Fibroblast of villous mesenchyme (primary cell): ENCODE data around the gene BZW2. TPM values are rescaled to one million over a fixed set of nuclear protein-coding genes. Genes with fewer than 3 reads are reported as not detected.
A peak's percentile ranks its signal among the peaks of the same experiment; 100 is the strongest.
"Not testable (repeated sequence)": the region's sequence is repeated elsewhere in the genome, so short reads cannot be mapped to it uniquely, and the experiment has no call there.

ENCODE experiments used
- DNase-seq: peaks from one replicate; pipeline ENCODE4 v3.0.0-alpha.2; 2010; ENCODE audit warnings: low read depth
- H3K4me3 ChIP-seq: 2 replicates; pipeline ENCODE4 v1.5.1; 2011; ENCODE audit warnings: low read depth, mild to moderate bottlenecking, low read length
- CTCF ChIP-seq: IDR thresholded peaks from 2 replicates; pipeline ENCODE4 v1.5.1; 2012; ENCODE audit warnings: low read depth, mild to moderate bottlenecking, low read length; ENCODE audit not compliant: insufficient read depth
- total RNA-seq: library from RNA; depleted of rRNA; stranded (reverse); fragments of >200 nt; gene quantifications from 2 replicates; pipeline ENCODE4 v1.2.3, GENCODE V29; 2012

The BZW2 gene
- total RNA-seq, 1 donor = 53.5 TPM

DNA sequence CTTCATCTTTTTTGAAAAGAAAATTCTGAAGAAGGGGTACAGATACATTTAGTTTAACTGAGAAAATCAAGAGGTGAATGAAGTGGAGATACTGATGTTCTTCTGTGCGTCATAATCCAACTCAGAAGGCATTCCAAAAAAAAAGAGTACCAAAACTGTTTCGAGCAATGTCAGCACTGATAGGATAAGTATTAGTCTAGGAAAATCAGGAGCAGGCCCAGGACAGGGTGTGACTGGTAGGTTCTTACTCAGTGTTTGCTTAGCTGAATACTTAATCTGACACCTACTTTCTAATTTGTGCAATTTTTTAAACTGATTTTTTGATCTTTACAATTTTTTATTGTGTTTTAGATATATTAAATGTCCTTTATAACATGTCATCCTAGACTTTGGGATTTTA lies 4.3 kb downstream of the BZW2 start:
- H3K4me3 ChIP-seq = no peak overlapping the region
- no peak for TF ChIP-seq CTCF
- DNase-seq = no peak

DNA sequence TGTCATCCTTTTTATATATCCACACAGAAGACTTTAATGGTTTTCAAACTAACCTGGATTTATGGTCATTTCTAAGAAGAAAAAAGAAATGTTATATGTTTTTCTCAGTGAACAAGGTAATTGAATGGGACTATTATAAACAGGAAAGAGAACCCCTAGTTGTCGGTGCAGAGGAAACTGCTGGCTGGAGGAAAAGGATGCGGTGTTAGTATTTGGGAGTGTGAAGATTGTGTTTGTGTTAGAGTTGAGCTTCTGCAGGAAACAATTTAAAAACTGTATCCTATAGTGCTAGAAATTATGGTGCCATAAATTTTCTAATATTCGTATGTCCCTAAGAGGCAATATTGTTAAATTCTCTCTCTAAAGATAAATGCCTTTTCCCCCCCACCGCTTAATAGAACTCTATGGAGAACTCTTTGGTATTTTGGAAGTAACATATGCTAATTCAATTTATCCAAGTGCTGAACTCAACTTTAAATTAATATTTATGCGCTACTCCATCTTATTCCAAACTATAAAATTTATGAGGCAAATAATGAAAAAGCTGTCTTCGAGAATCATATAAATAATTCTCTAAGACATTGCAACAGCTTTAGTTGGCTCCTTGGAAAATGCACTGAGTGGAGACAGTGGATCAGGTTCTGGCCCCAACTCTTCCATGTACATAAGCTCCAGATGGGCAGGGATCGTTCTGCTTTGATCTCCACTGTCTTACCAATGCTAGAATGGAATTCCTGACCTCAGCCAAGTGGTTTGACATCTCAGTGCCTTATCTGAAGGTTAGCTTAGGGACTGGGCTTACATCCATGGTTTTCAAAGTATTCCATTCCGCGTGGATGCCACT lies 5.6 kb downstream of the BZW2 start:
- no peak for TF ChIP-seq CTCF
- DNase-seq = peak; percentile 78
- no peak overlapping the region for H3K4me3 ChIP-seq

DNA sequence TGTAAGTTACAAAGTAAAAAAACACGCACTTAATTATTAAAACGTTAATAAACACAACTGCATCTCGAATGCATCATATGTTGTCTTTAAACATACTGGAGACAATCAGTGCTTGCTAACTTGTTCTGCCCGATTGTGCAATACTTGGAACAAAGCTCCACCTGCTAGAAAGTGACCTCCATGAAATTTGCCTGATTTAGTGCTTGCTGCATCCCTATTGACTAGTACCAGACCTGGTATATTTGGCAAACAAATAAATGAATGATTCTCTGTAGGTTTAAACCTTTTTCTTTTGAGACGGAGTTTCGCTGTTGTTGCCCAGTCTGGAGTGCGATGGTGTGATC lies 6.2 kb downstream of the BZW2 start:
- no peak overlapping the region for H3K4me3 ChIP-seq
- no peak for TF ChIP-seq CTCF
- DNase-seq = no peak

DNA sequence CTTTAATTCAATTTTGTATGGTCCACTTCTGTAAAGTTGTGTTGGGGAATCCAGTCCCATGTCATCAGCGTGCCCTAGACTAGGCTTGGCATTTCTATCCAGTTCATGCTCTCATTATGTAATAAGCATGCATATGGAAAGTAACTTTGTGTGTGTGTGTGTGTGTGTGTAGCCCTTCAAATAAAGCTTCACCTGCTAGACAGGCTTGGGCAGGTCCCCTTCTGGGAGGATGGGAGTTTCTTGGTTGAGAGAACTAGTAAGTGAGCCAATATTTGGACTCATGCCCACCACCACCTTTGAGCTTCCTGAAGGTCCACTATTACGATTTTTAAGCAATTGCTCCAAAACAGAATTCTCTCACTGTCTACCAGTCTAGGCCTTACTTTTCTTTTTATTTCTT lies 6.9 kb downstream of the BZW2 start:
- TF ChIP-seq CTCF = no peak
- H3K4me3 ChIP-seq = no peak overlapping the region
- no peak for DNase-seq

DNA sequence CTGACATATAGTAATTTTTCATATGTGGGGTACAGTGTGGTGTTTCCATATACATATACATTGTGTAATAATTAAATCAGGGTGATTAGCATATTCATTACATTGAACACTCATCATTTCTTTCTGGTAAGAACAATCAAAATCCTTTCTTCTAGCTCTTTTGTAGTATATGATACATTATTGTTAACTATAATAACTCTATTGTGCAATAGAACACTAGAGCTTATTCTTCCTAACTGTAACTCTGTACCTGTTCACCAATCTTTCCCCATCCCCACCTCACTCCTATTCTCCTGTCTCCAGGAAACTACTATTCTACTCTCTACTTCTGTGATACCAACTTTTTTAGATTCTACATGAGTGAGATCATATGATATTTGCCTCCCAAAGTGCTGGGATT lies 9.4 kb downstream of the BZW2 start:
- H3K4me3 ChIP-seq = no peak overlapping the region
- no peak for TF ChIP-seq CTCF
- DNase-seq = no peak

- no peak for DNase-seq
- TF ChIP-seq CTCF = no peak
- H3K4me3 ChIP-seq = no peak overlapping the region
Measured at GRCh38 chr7:16656141-16656540, 10.2 kb downstream of the BZW2 start.

GRCh38 chr7:16657656-16658279 lies 11.8 kb downstream of the BZW2 start:
- TF ChIP-seq CTCF = peak; percentile 46
- DNase-seq = peak; percentile 96
- peak overlapping the region; percentile 13 for H3K4me3 ChIP-seq

GRCh38 chr7:16659854-16660497 lies 14.0 kb downstream of the BZW2 start:
- DNase-seq, H3K4me3 ChIP-seq: not testable (repeated sequence)
